GM12878 (cell line): Measurements from ENCODE around the gene MYO6. TPM values are rescaled to one million over a fixed set of nuclear protein-coding genes. Genes with fewer than 3 reads are reported as not detected.

Source experiments
- ATAC-seq: fragments of 200-7000 bp; cut with Tn5 transposase; 3 replicates; pipeline ENCODE4 v1.9.1; 2020; ENCODE audit warnings: mild to moderate bottlenecking, moderate library complexity
- BruUV-seq: library from RNA; stranded (reverse); fragments of 400-500 nt; replicated peaks from 2 replicates; lab custom pipeline; 2021; lab: Mats Ljungman, UMichigan
- CTCF ChIA-PET: fragments of 300-600 bp; sonication (Branson Sonifier 250); formaldehyde crosslinking; extraction: SDS; loops from one replicate; lab custom pipeline; 2021; ENCODE audit warnings: inconsistent platforms; lab: Yijun Ruan, JAX
- POLR2A ChIA-PET: fragments of 350-600 bp; formaldehyde crosslinking; extraction: SDS; loops from one replicate; lab custom pipeline; 2021; ENCODE audit warnings: inconsistent platforms; lab: Charles Lee
- RAD21 ChIA-PET: fragments of 300-600 bp; sonication (Branson Sonifier 250); formaldehyde crosslinking; loops from one replicate; lab custom pipeline; 2023; ENCODE audit warnings: antibody characterized with exemption; ENCODE audit not compliant: unreplicated experiment; lab: Charles Lee
- SMC1A ChIA-PET: fragments of 300-600 bp; sonication (Branson Sonifier 250); formaldehyde crosslinking; loops from one replicate; lab custom pipeline; 2023; ENCODE audit not compliant: unreplicated experiment, uncharacterized antibody; lab: Charles Lee
- DNase-seq: peaks from one replicate; pipeline ENCODE4 v3.0.0-alpha.2; 2011; ENCODE audit warnings: low read depth, low spot score
- FAIRE-seq: peaks from 3 replicates; lab custom pipeline; 2011; peaks lifted over from hg19 to GRCh38; lab: Jason Lieb, UNC
- H2AFZ ChIP-seq: 2 replicates; pipeline ENCODE4 v1.6.0; 2011; ENCODE audit warnings: low read depth, low read length, control low read depth; ENCODE audit not compliant: control insufficient read depth
- H3K27ac ChIP-seq: 2 replicates; pipeline ENCODE4 v1.5.1; 2011; ENCODE audit warnings: control low read depth; ENCODE audit not compliant: control insufficient read depth, insufficient read depth
- H3K27me3 ChIP-seq, 2 experiments: replicated peaks in 1 of 2; 2 replicates each; pipeline versions ENCODE4 v1.6.0 to v1.6.1; 2011; ENCODE audit warnings: low read length in 1 of 2; ENCODE audit not compliant: control insufficient read depth in 2 of 2, insufficient read depth in 2 of 2
- H3K36me3 ChIP-seq, 2 experiments: 2 replicates each; pipeline ENCODE4 v1.5.1; 2011; ENCODE audit warnings: low read length in 1 of 2; ENCODE audit not compliant: control insufficient read depth in 2 of 2, insufficient read depth in 2 of 2
- H3K4me1 ChIP-seq: 2 replicates; pipeline ENCODE4 v1.6.1; 2011; ENCODE audit warnings: mild to moderate bottlenecking, low read length, moderate library complexity, mixed read lengths; ENCODE audit not compliant: control insufficient read depth, insufficient read depth
- H3K4me2 ChIP-seq: 2 replicates; pipeline ENCODE4 v1.6.0; 2011; ENCODE audit warnings: control low read depth; ENCODE audit not compliant: control insufficient read depth, insufficient read depth
- H3K4me3 ChIP-seq: fragments of 200-600 bp; sonication (generic); 2 replicates; pipeline ENCODE4 v1.5.1; 2016
- H3K79me2 ChIP-seq: 2 replicates; pipeline ENCODE4 v1.6.0; 2011; ENCODE audit warnings: low read length; ENCODE audit not compliant: control insufficient read depth, insufficient read depth
- H3K9ac ChIP-seq: 2 replicates; pipeline ENCODE4 v1.8.0; 2011; ENCODE audit warnings: low read length, control low read depth, mixed read lengths; ENCODE audit not compliant: control insufficient read depth, insufficient read depth
- H3K9me3 ChIP-seq: replicated peaks from 3 replicates; pipeline ENCODE4 v1.5.1; 2011; ENCODE audit warnings: mild to moderate bottlenecking, low read length; ENCODE audit not compliant: control insufficient read depth, insufficient read depth
- H4K20me1 ChIP-seq: 2 replicates; pipeline ENCODE4 v1.6.0; 2011; ENCODE audit not compliant: control insufficient read depth, insufficient read depth
- ASH2L ChIP-seq: fragments of 300-600, 200-600 bp; sonication (generic); IDR thresholded peaks from 2 replicates; pipeline ENCODE4 v1.6.1; 2017; ENCODE audit warnings: low read depth, mild to moderate bottlenecking, borderline replicate concordance
- CREB1 ChIP-seq: IDR thresholded peaks from 2 replicates; pipeline ENCODE4 v1.6.1; 2012; ENCODE audit warnings: low read depth, mild to moderate bottlenecking, inconsistent platforms
- IKZF1 ChIP-seq: fragments of 450-650 bp; conservative IDR thresholded peaks from 2 replicates; pipeline ENCODE4 v1.6.1; 2017; ENCODE audit warnings: antibody characterized with exemption, mild to moderate bottlenecking
- NR2F1 ChIP-seq: fragments of 450-650 bp; conservative IDR thresholded peaks from 2 replicates; pipeline ENCODE4 v1.6.1; 2017; ENCODE audit warnings: mild to moderate bottlenecking
- NRF1 ChIP-seq: conservative IDR thresholded peaks from 2 replicates; pipeline ENCODE4 v1.6.1; 2011; ENCODE audit warnings: mild to moderate bottlenecking, low read depth, low read length, improper control_type of control experiment
- SMARCA5 ChIP-seq: fragments of 450-650 bp; IDR thresholded peaks from 2 replicates; pipeline ENCODE4 v1.6.1; 2017; ENCODE audit warnings: mild to moderate bottlenecking
- SRF ChIP-seq, 2 experiments: IDR thresholded peaks; 2 replicates each; pipeline ENCODE4 v1.6.1; 2011; ENCODE audit warnings: low read depth in 2 of 2, low read length in 2 of 2, mild to moderate bottlenecking in 1 of 2, moderate library complexity in 1 of 2
- in situ Hi-C: fragments of 300-500 bp; cut with MboI; formaldehyde crosslinking; loops from 9 replicates; pipeline ENCODE4 v1.14.3; 2018; ENCODE audit warnings: mixed read lengths
- intact Hi-C: fragments of 100-400 bp; cut with micrococcal nuclease; formaldehyde crosslinking; loops from one replicate; pipeline ENCODE4 v1.14.2; 2022; ENCODE audit not compliant: unreplicated experiment
- polyA plus RNA-seq, 11 experiments: library from polyadenylated mRNA; depleted of rRNA in 4 of 11; unstranded in 6 of 11; stranded (reverse) in 5 of 11; fragments of >200 nt; fragmentation: Nextera tagmentation in 4 of 11; fragmentation: Illumina TruSeq in 1 of 11; extraction: Ambion mirVana in 4 of 11; extraction: Trizol in 1 of 11; gene quantifications; 1 replicate in 1 of 11; 2 replicates in 10 of 11; pipeline versions ENCODE4 v1.2.1 to v1.2.3, GENCODE V29; 2011 to 2016; ENCODE audit warnings: inconsistent platforms in 2 of 11, missing spikeins in 2 of 11, low read depth in 1 of 11
- total RNA-seq, 4 experiments: library from RNA; depleted of rRNA in 3 of 4; stranded (reverse); fragments of >200 nt in 3 of 4; fragmentation: Illumina TruSeq in 1 of 4; extraction: Trizol in 1 of 4; gene quantifications; 2 replicates each; pipeline versions ENCODE4 v1.2.1 to v1.2.3, GENCODE V29; 2013 to 2021
- TF ChIP-seq, protein P1 (sequence below): fragments of 150-350 bp; IDR thresholded peaks from 2 replicates; pipeline ENCODE4 v1.6.1; 2016; ENCODE audit warnings: low read depth, low read length
- TF ChIP-seq, protein P2 (sequence below): fragments of 450-650 bp; IDR thresholded peaks from 2 replicates; pipeline ENCODE4 v1.6.1; 2017; ENCODE audit warnings: mild to moderate bottlenecking, low read depth, inconsistent platforms; ENCODE audit not compliant: poor library complexity, severe bottlenecking
- TF ChIP-seq, protein P3 (sequence below): fragments of 450-650 bp; formaldehyde crosslinking; IDR thresholded peaks from 2 replicates; pipeline ENCODE4 v1.5.0; 2022; ENCODE audit warnings: mild to moderate bottlenecking, missing genetic modification characterization

The MYO6 gene
- total and polyA plus RNA-seq, 10 of the 15 experiments (the other 5 are each of a cell fraction or from before 2014, with no cell fraction given): 7.9 to 30.4 (median 16.8) TPM

DNA sequence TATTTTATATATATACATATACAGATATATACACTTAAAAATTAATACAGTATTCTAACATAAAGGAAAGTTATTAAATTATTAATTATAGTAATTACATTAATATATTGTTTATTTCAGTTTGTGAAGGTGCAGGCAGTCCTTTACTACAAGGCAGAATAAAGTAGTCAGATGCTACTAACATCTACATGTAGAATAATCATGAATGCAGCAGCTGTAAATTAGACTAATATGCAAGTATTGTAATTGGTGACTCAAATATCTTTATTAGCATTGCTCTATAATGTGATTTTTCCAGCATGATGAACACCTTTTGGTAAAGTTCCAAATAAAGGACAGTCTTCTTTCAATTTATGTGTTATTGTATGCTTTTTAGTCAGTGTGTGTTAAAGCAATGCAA is 17.3 kb downstream of the MYO6 start:
- Histone ChIP-seq H3K4me2 (no peak overlapping the region), H3K27me3 (no peaks in the 10 kb centered on the region), H3K4me1 (no peaks in the 10 kb centered on the region), H3K9me3 (no peaks in the 10 kb centered on the region), H3K27ac (no peak overlapping the region), H3K79me2 (no peaks in the 10 kb centered on the region), H3K36me3 (peaks cover 0 to 2% of the 10 kb centered on the region in 2 experiments; a peak in 2 of 4 replicates), H4K20me1 (no peaks in the 10 kb centered on the region), H3K9ac (no peak overlapping the region), H3K4me3 (no peak overlapping the region), H2AFZ (no peak overlapping the region)
- TF ChIP-seq SMARCA5 (no peak), SRF (IDR thresholded peaks at IDR 0.05; ENCODE audit: low read depth in 2 of 2, low read length in 2 of 2) (no peak), NRF1 (no peak), CREB1 (no peak), NR2F1 (no peak), ASH2L (no peak), IKZF1 (no peak)
- TF ChIP-seq, protein P1, sequence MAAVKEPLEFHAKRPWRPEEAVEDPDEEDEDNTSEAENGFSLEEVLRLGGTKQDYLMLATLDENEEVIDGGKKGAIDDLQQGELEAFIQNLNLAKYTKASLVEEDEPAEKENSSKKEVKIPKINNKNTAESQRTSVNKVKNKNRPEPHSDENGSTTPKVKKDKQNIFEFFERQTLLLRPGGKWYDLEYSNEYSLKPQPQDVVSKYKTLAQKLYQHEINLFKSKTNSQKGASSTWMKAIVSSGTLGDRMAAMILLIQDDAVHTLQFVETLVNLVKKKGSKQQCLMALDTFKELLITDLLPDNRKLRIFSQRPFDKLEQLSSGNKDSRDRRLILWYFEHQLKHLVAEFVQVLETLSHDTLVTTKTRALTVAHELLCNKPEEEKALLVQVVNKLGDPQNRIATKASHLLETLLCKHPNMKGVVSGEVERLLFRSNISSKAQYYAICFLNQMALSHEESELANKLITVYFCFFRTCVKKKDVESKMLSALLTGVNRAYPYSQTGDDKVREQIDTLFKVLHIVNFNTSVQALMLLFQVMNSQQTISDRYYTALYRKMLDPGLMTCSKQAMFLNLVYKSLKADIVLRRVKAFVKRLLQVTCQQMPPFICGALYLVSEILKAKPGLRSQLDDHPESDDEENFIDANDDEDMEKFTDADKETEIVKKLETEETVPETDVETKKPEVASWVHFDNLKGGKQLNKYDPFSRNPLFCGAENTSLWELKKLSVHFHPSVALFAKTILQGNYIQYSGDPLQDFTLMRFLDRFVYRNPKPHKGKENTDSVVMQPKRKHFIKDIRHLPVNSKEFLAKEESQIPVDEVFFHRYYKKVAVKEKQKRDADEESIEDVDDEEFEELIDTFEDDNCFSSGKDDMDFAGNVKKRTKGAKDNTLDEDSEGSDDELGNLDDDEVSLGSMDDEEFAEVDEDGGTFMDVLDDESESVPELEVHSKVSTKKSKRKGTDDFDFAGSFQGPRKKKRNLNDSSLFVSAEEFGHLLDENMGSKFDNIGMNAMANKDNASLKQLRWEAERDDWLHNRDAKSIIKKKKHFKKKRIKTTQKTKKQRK: no peak
- TF ChIP-seq, protein P2, sequence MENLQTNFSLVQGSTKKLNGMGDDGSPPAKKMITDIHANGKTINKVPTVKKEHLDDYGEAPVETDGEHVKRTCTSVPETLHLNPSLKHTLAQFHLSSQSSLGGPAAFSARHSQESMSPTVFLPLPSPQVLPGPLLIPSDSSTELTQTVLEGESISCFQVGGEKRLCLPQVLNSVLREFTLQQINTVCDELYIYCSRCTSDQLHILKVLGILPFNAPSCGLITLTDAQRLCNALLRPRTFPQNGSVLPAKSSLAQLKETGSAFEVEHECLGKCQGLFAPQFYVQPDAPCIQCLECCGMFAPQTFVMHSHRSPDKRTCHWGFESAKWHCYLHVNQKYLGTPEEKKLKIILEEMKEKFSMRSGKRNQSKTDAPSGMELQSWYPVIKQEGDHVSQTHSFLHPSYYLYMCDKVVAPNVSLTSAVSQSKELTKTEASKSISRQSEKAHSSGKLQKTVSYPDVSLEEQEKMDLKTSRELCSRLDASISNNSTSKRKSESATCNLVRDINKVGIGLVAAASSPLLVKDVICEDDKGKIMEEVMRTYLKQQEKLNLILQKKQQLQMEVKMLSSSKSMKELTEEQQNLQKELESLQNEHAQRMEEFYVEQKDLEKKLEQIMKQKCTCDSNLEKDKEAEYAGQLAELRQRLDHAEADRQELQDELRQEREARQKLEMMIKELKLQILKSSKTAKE: no peak
- TF ChIP-seq, protein P3, sequence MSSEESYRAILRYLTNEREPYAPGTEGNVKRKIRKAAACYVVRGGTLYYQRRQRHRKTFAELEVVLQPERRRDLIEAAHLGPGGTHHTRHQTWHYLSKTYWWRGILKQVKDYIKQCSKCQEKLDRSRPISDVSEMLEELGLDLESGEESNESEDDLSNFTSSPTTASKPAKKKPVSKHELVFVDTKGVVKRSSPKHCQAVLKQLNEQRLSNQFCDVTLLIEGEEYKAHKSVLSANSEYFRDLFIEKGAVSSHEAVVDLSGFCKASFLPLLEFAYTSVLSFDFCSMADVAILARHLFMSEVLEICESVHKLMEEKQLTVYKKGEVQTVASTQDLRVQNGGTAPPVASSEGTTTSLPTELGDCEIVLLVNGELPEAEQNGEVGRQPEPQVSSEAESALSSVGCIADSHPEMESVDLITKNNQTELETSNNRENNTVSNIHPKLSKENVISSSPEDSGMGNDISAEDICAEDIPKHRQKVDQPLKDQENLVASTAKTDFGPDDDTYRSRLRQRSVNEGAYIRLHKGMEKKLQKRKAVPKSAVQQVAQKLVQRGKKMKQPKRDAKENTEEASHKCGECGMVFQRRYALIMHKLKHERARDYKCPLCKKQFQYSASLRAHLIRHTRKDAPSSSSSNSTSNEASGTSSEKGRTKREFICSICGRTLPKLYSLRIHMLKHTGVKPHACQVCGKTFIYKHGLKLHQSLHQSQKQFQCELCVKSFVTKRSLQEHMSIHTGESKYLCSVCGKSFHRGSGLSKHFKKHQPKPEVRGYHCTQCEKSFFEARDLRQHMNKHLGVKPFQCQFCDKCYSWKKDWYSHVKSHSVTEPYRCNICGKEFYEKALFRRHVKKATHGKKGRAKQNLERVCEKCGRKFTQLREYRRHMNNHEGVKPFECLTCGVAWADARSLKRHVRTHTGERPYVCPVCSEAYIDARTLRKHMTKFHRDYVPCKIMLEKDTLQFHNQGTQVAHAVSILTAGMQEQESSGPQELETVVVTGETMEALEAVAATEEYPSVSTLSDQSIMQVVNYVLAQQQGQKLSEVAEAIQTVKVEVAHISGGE (CRISPR knock-in tag): no peak
- ATAC-seq (no peak), DNase-seq (no peak), FAIRE-seq (no peak)
- CTCF ChIA-PET: no interaction called here
- SMC1A ChIA-PET: interaction anchor here (0.6 to 1.6 kb wide), 3 partner anchors 10 to 449 kb away, joined by 3 to 4 read pairs (median 3); no protein-coding TSS in a partner anchor
- BruUV-seq: no TSS peak
- RAD21 ChIA-PET: no interaction called here
- in situ Hi-C loops (no loop called here), intact Hi-C loops (no loop called here)
- POLR2A ChIA-PET: interaction anchor here (1.0 kb wide), 1 partner anchor 10 kb away, joined by 3 read pairs; no protein-coding TSS in a partner anchor
